ENCODE data around the gene NDST3. TPM values are rescaled to one million over a fixed set of nuclear protein-coding genes. Genes with fewer than 3 reads are reported as not detected.
A peak's percentile ranks its signal among the peaks of the same experiment; 100 is the strongest.

NDST3 gene
- total RNA-seq, 1 donor from 2014 or later, result not detected

DNA sequence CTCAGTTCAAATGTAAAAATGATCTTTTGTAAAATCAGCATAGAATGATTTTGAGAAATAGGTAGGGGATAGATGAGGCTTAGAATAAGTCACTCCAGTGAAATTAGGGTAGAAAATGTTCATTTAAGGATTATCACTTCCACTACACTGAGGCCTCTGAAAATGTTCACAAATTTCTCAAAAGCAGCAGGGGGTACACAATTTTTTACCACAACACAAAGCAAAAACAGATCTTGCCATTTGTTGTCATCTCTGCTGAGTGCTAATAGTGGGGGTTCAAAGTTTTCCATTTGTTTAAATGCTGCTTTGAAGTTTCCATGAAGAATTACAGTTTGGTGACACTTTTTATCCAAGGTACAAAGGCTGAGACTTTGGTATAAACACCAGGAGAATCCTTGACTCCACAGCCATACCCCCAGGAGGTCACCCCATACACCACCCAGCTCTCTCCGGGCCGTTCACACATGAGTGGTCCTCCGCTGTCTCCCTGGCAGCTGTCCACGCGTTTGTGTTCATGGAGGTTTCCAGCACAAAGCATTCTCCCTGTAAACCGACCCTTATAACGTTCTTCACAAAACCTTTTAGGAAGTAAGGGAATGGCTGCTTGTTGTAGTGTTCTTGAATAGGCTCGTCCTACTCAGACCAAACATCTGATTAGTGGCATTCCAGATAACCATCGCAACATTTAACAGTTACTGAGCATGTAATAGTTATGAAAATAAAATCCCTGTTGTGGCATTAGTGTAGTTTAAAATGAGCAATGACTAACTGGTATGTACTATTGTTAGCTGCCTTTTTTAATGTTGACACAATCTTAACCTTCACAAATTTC is 247.5 kb downstream of the NDST3 start:
- Mint-ChIP-seq H3K27ac (peak overlapping the region; percentile 43), H3K9me3 (no peaks in the 10 kb centered on the region), H3K36me3 (ENCODE audit: low read depth) (peaks cover 58% of the 10 kb centered on the region), H3K4me3 (peak overlapping the region; percentile 28), H3K27me3 (no peaks in the 10 kb centered on the region), H3K4me1 (peaks cover 70% of the 10 kb centered on the region)
- ATAC-seq (ENCODE audit: low read depth), result no peak
- CTCF ChIA-PET, result no interaction called here
- POLR2A ChIA-PET, result no interaction called here
- TF ChIP-seq, protein P1, sequence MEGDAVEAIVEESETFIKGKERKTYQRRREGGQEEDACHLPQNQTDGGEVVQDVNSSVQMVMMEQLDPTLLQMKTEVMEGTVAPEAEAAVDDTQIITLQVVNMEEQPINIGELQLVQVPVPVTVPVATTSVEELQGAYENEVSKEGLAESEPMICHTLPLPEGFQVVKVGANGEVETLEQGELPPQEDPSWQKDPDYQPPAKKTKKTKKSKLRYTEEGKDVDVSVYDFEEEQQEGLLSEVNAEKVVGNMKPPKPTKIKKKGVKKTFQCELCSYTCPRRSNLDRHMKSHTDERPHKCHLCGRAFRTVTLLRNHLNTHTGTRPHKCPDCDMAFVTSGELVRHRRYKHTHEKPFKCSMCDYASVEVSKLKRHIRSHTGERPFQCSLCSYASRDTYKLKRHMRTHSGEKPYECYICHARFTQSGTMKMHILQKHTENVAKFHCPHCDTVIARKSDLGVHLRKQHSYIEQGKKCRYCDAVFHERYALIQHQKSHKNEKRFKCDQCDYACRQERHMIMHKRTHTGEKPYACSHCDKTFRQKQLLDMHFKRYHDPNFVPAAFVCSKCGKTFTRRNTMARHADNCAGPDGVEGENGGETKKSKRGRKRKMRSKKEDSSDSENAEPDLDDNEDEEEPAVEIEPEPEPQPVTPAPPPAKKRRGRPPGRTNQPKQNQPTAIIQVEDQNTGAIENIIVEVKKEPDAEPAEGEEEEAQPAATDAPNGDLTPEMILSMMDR (IDR thresholded peaks at IDR 0.05), result no peak
- intact Hi-C loops (cut with micrococcal nuclease), result loop anchor here (1.0 kb wide), 1 partner anchor 71 kb away; the partner anchor contains the start of gene PRSS12
- DNase-seq, result no peak

DNA sequence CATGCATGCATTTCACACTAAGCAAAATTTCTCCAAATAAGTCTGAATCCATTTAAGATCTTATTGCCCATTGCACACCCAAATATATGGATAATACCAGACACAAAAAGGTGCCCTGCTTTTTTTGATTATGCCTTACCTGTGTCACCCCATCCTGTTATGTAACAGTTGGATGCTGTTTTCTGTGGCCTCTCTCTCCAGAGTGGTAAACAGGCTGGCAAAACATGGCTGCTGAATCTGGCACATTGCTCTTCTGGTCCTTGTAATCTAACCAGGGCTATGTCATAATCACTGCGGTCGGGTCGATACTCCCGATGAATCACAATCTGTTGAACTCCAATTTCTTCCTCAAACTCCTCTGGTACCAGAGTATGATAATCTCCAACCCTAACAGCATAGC is 248.4 kb downstream of the NDST3 start:
- Mint-ChIP-seq H3K27me3 (no peaks in the 10 kb centered on the region), H3K9me3 (no peaks in the 10 kb centered on the region), H3K4me1 (peaks cover 65% of the 10 kb centered on the region), H3K36me3 (ENCODE audit: low read depth) (peaks cover 58% of the 10 kb centered on the region), H3K4me3 (no peak overlapping the region), H3K27ac (peak overlapping the region; percentile 32)
- ATAC-seq (ENCODE audit: low read depth) (no peak), DNase-seq (no peak)
- TF ChIP-seq, protein P1 (IDR thresholded peaks at IDR 0.05), result no peak
- ChIA-PET POLR2A (no interaction called here), CTCF (no interaction called here)
- intact Hi-C loops (cut with micrococcal nuclease), result no loop called here

DNA sequence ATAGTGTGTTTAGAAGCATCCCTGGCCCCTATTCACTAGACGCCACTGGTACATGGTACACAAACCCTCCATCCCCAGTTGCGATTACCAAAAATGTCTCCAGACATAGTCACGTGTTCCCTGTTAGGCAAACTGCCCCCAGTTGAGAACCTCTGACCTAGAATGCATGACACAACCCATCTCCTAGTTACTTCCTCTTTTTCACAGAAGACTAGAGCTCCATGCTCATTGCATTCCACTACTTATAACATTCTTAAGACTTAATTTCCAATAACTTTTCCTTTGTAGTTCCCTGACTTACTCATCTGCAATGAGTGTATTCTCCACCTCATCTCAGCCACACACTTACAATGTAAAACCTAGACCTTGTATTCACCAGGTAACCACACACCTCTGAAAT is 249.9 kb downstream of the NDST3 start:
- peaks cover 53% of the 10 kb centered on the region for H3K4me1 Mint-ChIP-seq
- CTCF ChIA-PET, result interaction anchor here (1.1 to 1.6 kb wide), 2 partner anchors 12 to 69 kb away, joined by 3 to 4 read pairs; partner anchors contain the start of gene PRSS12
- peak; percentile 74 for ATAC-seq (ENCODE audit: low read depth)
- peaks cover 47% of the 10 kb centered on the region for H3K36me3 Mint-ChIP-seq (ENCODE audit: low read depth)
- no peaks in the 10 kb centered on the region for H3K9me3 Mint-ChIP-seq
- POLR2A ChIA-PET, result no interaction called here
- TF ChIP-seq, protein P1 (IDR thresholded peaks at IDR 0.05), result no peak
- no peaks in the 10 kb centered on the region for H3K27me3 Mint-ChIP-seq
- DNase-seq, result no peak
- H3K4me3 Mint-ChIP-seq, result no peak overlapping the region
- H3K27ac Mint-ChIP-seq, result peak overlapping the region; percentile 59
- intact Hi-C loops (cut with micrococcal nuclease), result no loop called here

DNA sequence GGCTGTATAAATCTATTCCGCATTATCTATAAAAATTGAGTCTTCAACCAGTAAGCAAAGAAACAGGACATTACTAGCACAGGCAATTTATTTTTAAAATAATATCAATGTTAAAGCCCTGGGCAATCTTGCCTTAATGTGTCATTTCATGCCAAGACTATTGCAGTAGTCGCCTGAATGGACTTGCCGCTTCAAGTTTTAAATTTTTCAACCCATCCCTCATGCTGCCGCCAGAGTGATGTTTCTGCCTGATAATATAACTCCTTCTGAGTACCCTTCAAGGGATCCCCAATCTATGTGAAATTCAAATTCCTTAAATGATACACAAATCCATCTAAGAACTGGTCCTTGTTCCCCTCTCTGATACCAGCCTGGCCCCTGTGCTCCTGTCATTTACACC is 251.6 kb downstream of the NDST3 start:
- H3K4me1 Mint-ChIP-seq, result peaks cover 36% of the 10 kb centered on the region
- CTCF ChIA-PET, result no interaction called here

DNA sequence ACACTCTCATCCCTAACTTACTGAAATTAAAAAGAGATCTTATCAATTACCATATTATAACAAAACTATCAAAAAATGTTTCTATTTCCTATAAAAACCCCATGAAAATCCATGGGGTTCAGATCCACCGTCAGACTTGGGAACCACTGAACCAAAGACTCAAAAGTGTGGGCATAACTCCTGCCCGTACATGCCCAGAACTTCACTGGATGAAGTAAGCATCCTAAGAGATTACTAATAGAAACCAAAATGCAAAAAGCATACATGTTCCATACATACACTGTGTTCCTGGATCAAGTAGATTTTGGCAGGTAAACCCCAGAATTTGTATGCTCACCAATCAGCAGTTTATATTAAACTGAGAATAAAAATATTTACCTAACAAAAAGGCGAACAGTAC is 252.4 kb downstream of the NDST3 start:
- no peak for ATAC-seq (ENCODE audit: low read depth)
- POLR2A ChIA-PET, result no interaction called here

More for the DNA sequence above, 251.6 kb downstream of the NDST3 start:
- no peak for ATAC-seq (ENCODE audit: low read depth)
- no peaks in the 10 kb centered on the region for H3K9me3 Mint-ChIP-seq
- POLR2A ChIA-PET, result no interaction called here
- intact Hi-C loops (cut with micrococcal nuclease), result no loop called here
- H3K27me3 Mint-ChIP-seq, result no peaks in the 10 kb centered on the region
- no peak overlapping the region for H3K27ac Mint-ChIP-seq
- DNase-seq, result no peak
- no peak overlapping the region for H3K4me3 Mint-ChIP-seq
- H3K36me3 Mint-ChIP-seq (ENCODE audit: low read depth), result peaks cover 31% of the 10 kb centered on the region
- TF ChIP-seq, protein P1 (IDR thresholded peaks at IDR 0.05), result no peak

More for the DNA sequence above, 252.4 kb downstream of the NDST3 start:
- CTCF ChIA-PET, result no interaction called here
- DNase-seq, result no peak
- Mint-ChIP-seq H3K4me1 (peaks cover 29% of the 10 kb centered on the region), H3K27me3 (no peaks in the 10 kb centered on the region), H3K9me3 (no peaks in the 10 kb centered on the region), H3K36me3 (ENCODE audit: low read depth) (peaks cover 24% of the 10 kb centered on the region), H3K27ac (no peak overlapping the region), H3K4me3 (no peak overlapping the region)
- TF ChIP-seq, protein P1 (IDR thresholded peaks at IDR 0.05), result no peak
- intact Hi-C loops (cut with micrococcal nuclease), result no loop called here

All from activated B cell treated with CpG ODN at 0.5 μM for 24 hours (primary cell).